Transverse colon (tissue), 4 donors: ENCODE data around the gene TET2.

Source experiments
- CTCF ChIP-seq, 5 experiments: fragments of 200-600 bp in 3 of 5; fragments of 450-650 bp in 2 of 5; sonication (generic) in 3 of 5; IDR thresholded peaks; 1 replicate in 2 of 5; 2 replicates in 3 of 5; pipeline ENCODE4 v1.5.1; 2016 to 2017; ENCODE audit warnings: antibody characterized with exemption in 5 of 5, inconsistent platforms in 3 of 5, mild to moderate bottlenecking in 2 of 5, moderate library complexity in 1 of 5
- EP300 ChIP-seq: sonication (generic); formaldehyde crosslinking; IDR thresholded peaks from one replicate; pipeline ENCODE4 v1.6.1; 2017; ENCODE audit warnings: antibody characterized with exemption, low read depth
- POLR2A ChIP-seq: fragments of 450-650 bp; IDR thresholded peaks from one replicate; pipeline ENCODE4 v1.6.1; 2016; ENCODE audit warnings: antibody characterized with exemption, mild to moderate bottlenecking, moderate library complexity
- POLR2AphosphoS5 ChIP-seq, 3 donors: sonication (generic); formaldehyde crosslinking; IDR thresholded peaks; one replicate each; pipeline ENCODE4 v1.6.1; 2016; ENCODE audit warnings: antibody characterized with exemption in 3 of 3

- TF ChIP-seq CTCF (IDR thresholded peaks at IDR 0.05) (no peak), POLR2A (no peak), EP300 (no peak), POLR2AphosphoS5 (IDR thresholded peaks at IDR 0.05) (no peak)
These were observed 37.8 kb downstream of the TET2 start for GRCh38 chr4:105184316-105184980.
